Endothelial cell (in vitro differentiated cells): ENCODE data around the gene ERRFI1. TPM values are rescaled to one million over a fixed set of nuclear protein-coding genes. Genes with fewer than 3 reads are reported as not detected.

ENCODE experiments used
- DNase-seq: peaks from one replicate; pipeline ENCODE4 v3.0.0; 2021; ENCODE audit warnings: low spot score
- H3K27ac Mint-ChIP-seq: one replicate; pipeline ENCODE4 v1.8.0; 2021; ENCODE audit warnings: mixed read lengths, inconsistent platforms; ENCODE audit not compliant: unreplicated experiment
- H3K27me3 Mint-ChIP-seq: one replicate; pipeline ENCODE4 v1.8.0; 2021; ENCODE audit warnings: mild to moderate bottlenecking, moderate library complexity, mixed read lengths, inconsistent platforms; ENCODE audit not compliant: unreplicated experiment
- H3K36me3 Mint-ChIP-seq: one replicate; pipeline ENCODE4 v1.8.0; 2021; ENCODE audit warnings: mild to moderate bottlenecking, low read depth, mixed read lengths, inconsistent platforms; ENCODE audit not compliant: unreplicated experiment
- H3K4me1 Mint-ChIP-seq: one replicate; pipeline ENCODE4 v1.8.0; 2021; ENCODE audit warnings: mild to moderate bottlenecking, mixed read lengths, inconsistent platforms; ENCODE audit not compliant: unreplicated experiment
- H3K4me3 Mint-ChIP-seq: one replicate; pipeline ENCODE4 v1.8.0; 2021; ENCODE audit warnings: mild to moderate bottlenecking, mixed read lengths, inconsistent platforms; ENCODE audit not compliant: unreplicated experiment
- H3K9me3 Mint-ChIP-seq: one replicate; pipeline ENCODE4 v1.8.0; 2021; ENCODE audit warnings: mixed read lengths, inconsistent platforms; ENCODE audit not compliant: unreplicated experiment
- CTCF ChIP-seq: fragments of 200-600 bp; sonication (generic); IDR thresholded peaks from one replicate; pipeline ENCODE4 v1.5.0; 2021; ENCODE audit warnings: antibody characterized with exemption; ENCODE audit not compliant: unreplicated experiment
- total RNA-seq: library from RNA; stranded (reverse); fragmentation: NEBNext Ultra II Directional; extraction: Animal tissue kit (Norgen Biotek cat#: 25700); gene quantifications from one replicate; pipeline ENCODE4 v1.2.1, GENCODE V29; 2021; ENCODE audit not compliant: unreplicated experiment

ERRFI1 gene
- total RNA-seq, 1 donor from 2014 or later = 16.5 TPM

DNA sequence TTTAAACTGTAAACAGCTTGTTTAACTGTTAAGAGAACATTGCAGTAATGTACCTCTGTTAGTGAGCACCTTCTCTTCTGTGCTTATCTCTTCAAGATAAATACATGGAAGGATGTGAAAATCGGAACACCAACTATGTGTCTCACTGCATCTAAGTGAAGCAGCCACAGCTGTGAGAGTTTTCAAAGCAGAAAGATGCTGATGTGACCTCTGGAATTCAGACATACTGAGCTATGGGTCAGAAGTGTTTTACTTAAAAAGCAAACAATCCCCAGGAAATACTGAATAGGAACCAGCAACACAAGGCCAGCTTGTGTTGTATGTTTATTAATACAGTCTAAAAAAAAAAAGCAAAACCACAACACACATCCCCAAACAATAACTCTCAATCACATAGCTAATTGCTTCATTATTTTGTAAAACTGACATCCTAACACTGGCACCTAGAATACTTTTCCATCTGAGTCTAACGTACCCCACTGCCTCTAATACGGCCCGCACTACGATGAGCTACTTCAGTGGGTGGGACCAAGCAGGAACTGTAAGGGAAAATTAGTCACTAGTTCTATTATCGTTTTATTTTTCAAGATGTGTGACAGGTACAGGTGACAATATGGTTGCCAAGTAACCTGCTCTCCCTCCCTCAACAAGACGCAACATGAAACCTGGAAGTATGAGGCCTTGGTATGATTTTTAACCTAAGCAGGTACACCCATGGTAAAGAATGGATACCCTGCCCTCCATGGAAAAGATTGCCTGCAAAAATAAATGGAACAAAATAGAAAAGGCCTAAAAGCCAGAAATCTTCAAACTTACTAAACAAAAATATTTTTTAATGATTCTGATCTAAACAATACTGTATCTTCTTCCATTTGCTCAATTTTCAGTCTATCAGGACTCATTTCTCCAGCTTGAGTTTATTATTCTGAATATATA, 13.9 kb downstream of the ERRFI1 start:
- Mint-ChIP-seq H3K27ac (no peak overlapping the region), H3K36me3 (peaks cover 21% of the 10 kb centered on the region), H3K4me3 (no peak overlapping the region), H3K9me3 (no peaks in the 10 kb centered on the region), H3K4me1 (peaks cover 12% of the 10 kb centered on the region), H3K27me3 (no peaks in the 10 kb centered on the region)
- DNase-seq = no peak
- no peak for TF ChIP-seq CTCF

GRCh38 chr1:8011016-8011415, 15.1 kb downstream of the ERRFI1 start:
- no peaks in the 10 kb centered on the region for H3K9me3 Mint-ChIP-seq
- H3K4me3 Mint-ChIP-seq = no peak overlapping the region
- DNase-seq = no peak
- no peak for TF ChIP-seq CTCF
- H3K36me3 Mint-ChIP-seq = peaks cover 21% of the 10 kb centered on the region
- peaks cover 1% of the 10 kb centered on the region for H3K27me3 Mint-ChIP-seq
- peaks cover 12% of the 10 kb centered on the region for H3K4me1 Mint-ChIP-seq
- H3K27ac Mint-ChIP-seq = no peak overlapping the region

DNA sequence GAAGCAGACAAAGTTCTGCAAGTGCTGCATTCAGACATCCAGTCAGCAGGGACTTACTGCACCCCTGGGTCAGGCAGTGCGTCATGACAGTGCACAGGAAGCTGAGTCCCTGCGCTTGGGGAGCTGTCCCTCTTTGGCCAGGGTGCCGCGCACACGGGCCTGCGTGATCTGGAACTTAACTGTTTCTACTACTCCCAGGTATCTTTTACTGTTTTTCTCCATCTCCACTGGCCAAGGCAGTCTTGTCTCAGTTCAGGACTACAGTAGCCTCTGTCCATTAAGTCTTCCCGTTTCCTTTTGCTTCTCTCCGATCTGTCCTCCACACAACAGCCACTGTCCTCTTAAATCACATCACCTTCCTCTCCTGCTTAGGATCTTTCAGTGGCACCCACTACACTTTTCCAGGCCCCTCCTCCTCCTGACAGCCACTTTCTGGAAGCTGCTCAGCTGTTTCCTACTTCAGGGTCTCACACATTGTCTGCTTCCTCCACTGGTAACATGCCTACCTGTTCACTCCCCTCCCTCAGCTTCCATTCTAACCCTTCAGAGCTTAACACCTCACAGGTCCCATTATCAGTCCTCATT, 15.9 kb downstream of the ERRFI1 start:
- Mint-ChIP-seq H3K9me3 (no peaks in the 10 kb centered on the region), H3K27ac (no peak overlapping the region), H3K4me1 (peaks cover 17% of the 10 kb centered on the region), H3K4me3 (no peak overlapping the region), H3K36me3 (peaks cover 21% of the 10 kb centered on the region), H3K27me3 (peaks cover 1% of the 10 kb centered on the region)
- DNase-seq = no peak
- no peak for TF ChIP-seq CTCF

DNA sequence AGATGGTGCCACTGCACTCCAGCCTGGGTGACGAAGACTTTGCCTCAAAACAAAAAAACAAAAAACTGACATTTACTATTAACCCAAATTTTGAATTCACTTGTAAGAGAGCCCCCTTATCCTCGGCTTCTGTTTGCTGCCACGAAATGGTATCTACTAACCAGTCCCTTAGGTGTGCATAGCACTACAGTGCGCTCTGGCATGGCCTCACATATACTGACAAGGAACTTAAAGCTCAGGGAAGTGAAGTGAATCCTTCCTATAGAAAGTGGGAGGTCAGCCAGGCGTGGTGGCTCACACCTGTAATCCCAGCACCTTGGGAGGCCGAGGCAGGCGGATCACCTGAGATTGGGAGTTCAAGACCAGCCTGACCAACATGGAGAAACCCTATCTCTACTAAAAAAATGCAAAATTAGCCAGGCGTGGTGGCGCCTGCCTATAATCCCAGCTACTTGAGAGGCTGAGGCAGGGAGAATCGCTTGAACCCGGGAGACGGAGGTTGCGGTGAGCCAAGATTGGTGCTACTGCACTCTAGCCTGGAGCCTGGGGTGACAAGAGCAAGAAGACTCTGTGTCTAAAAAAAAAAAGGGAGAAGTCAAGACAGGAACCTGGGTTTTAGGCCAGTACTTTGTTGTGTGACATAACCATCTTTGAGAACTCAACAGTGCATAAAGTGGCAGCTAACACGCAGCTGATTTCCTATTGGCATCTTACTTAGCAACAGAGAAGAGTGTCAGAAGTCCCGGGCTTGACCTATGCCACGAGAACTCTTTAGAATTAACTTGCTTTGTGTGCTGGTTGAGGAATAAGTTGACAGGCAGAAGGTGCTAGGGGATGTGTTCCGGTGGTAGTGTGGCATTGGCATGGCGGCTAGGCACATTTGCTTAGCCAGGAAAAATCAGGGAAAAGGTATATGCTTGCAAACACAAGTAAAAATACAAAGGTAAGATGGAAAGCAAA, 16.8 kb downstream of the ERRFI1 start:
- Mint-ChIP-seq H3K9me3 (no peaks in the 10 kb centered on the region), H3K27ac (no peak overlapping the region), H3K36me3 (peaks cover 23% of the 10 kb centered on the region), H3K4me3 (no peak overlapping the region), H3K4me1 (peaks cover 24% of the 10 kb centered on the region), H3K27me3 (peaks cover 1% of the 10 kb centered on the region)
- TF ChIP-seq CTCF = no peak
- DNase-seq = no peak
